Measurements from ENCODE around the gene IL1F10. TPM values are rescaled to one million over a fixed set of nuclear protein-coding genes. Genes with fewer than 3 reads are reported as not detected.

IL1F10 gene
- total and polyA plus RNA-seq, 10 of the 15 experiments (the other 5 are each of a cell fraction or from before 2014, with no cell fraction given), result not detected

DNA sequence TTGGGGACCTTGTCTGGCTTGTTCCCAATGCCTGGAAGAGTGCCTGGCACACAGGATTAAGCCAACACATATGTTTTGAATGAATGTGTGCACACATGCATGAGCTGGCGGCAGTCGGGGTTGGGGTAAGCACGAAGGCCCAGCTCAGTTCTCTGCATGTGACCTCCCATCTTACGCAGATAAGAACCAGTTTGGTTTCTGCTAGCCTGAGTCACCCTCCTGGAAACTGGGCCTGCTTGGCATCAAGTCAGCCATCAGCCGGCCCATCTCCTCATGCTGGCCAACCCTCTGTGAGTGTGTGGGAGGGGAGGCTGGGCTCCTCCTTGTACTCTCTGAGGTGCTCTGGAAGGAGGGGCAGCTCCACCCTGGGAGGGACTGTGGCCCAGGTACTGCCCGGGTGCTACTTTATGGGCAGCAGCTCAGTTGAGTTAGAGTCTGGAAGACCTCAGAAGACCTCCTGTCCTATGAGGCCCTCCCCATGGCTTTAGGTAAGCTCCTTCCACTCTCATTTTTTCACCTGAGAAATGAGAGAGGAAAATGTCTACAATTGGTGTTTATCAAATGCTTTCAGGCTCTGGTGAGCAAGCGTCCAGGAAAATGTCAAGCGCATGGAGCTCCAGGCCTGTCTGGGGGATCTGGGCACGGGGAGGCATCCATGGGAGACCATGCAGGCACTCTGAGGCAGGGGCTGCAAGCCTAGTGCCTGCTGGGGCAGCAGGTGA is 49.9 kb downstream of the IL1F10 start:
- Histone ChIP-seq H3K4me3 (no peak overlapping the region), H3K4me2 (ENCODE audit: control insufficient read depth, insufficient read depth) (no peak overlapping the region), H3K9me3 (replicated peaks; ENCODE audit: control insufficient read depth, insufficient read depth, low read length) (no peaks in the 10 kb centered on the region), H3K27me3 (replicated peaks in 1 of 2; ENCODE audit: control insufficient read depth in 2 of 2, insufficient read depth in 2 of 2, low read length in 1 of 2) (no peaks in the 10 kb centered on the region), H3K27ac (ENCODE audit: control insufficient read depth, insufficient read depth) (no peak overlapping the region), H3K9ac (ENCODE audit: control insufficient read depth, insufficient read depth, low read length) (no peak overlapping the region), H2AFZ (ENCODE audit: control insufficient read depth, low read depth, low read length) (no peak overlapping the region), H4K20me1 (ENCODE audit: control insufficient read depth, insufficient read depth) (no peaks in the 10 kb centered on the region), H3K4me1 (ENCODE audit: control insufficient read depth, insufficient read depth, low read length) (peaks cover 13% of the 10 kb centered on the region), H3K36me3 (ENCODE audit: control insufficient read depth in 2 of 2, insufficient read depth in 2 of 2, low read length in 1 of 2) (no peaks in the 10 kb centered on the region), H3K79me2 (ENCODE audit: control insufficient read depth, insufficient read depth, low read length) (no peaks in the 10 kb centered on the region)
- 95% methylated on average over 9 of the region's 9 CpGs for WGBS (ENCODE audit: insufficient coverage, insufficient replicate concordance, low lambda C conversion rate, missing lambda C conversion rate)
- ATAC-seq (no peak; the same call in 2 of the 3 replicates), DNase-seq (ENCODE audit: low read depth, low spot score) (no peak), FAIRE-seq (no peak)
- no peak for TF ChIP-seq TARDBP (IDR thresholded peaks at IDR 0.05; ENCODE audit: borderline replicate concordance)
- TF ChIP-seq NFYB (IDR thresholded peaks at IDR 0.05; ENCODE audit: insufficient read depth, low read depth, low read length), result no peak
- TF ChIP-seq POLR2A (IDR thresholded peaks at IDR 0.05; ENCODE audit: low read depth, low read length), result no peak
- CTCF ChIA-PET, result interaction anchor here (0.7 to 1.3 kb wide), 3 partner anchors 17 to 21 kb away, joined by 3 to 5 read pairs (median 4); no protein-coding TSS in a partner anchor
- RAD21 ChIA-PET (ENCODE audit: unreplicated experiment), result interaction anchor here (1.8 kb wide), 1 partner anchor 38 kb away, joined by 4 read pairs; no protein-coding TSS in a partner anchor
- in situ Hi-C loops (cut with MboI) (no loop called here), intact Hi-C loops (cut with micrococcal nuclease; ENCODE audit: unreplicated experiment) (no loop called here)
- SMC1A ChIA-PET (ENCODE audit: uncharacterized antibody, unreplicated experiment), result no interaction called here
- no TSS peak for BruUV-seq (replicated peaks)
- POLR2A ChIA-PET, result no interaction called here

DNA sequence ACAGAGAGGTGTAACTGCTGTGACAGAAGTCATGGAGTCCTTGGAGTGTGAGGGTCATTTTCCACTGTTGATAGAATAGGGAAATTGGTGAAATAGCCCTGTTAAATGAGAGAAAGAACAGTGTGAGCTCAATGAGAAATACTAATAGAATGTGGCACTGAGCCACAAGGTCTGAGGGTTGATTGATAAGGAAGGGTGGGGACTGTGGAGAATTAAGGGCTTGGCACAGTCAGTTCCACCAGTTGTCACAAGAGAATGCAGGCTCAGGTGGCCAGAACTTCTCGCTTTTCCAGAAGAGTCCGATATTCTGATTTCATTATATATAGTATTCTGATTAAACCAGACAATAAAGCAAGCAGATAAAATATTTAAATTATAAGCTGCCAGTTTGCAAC is 50.5 kb downstream of the IL1F10 start:
- no peak overlapping the region for H3K4me2 ChIP-seq (ENCODE audit: control insufficient read depth, insufficient read depth)
- intact Hi-C loops (cut with micrococcal nuclease; ENCODE audit: unreplicated experiment), result no loop called here

More for the DNA sequence above, 50.5 kb downstream of the IL1F10 start:
- Histone ChIP-seq H3K79me2 (ENCODE audit: control insufficient read depth, insufficient read depth, low read length) (no peaks in the 10 kb centered on the region), H3K27ac (ENCODE audit: control insufficient read depth, insufficient read depth) (no peak overlapping the region), H3K27me3 (replicated peaks in 1 of 2; ENCODE audit: control insufficient read depth in 2 of 2, insufficient read depth in 2 of 2, low read length in 1 of 2) (no peaks in the 10 kb centered on the region), H3K36me3 (ENCODE audit: control insufficient read depth in 2 of 2, insufficient read depth in 2 of 2, low read length in 1 of 2) (no peaks in the 10 kb centered on the region), H3K4me3 (no peak overlapping the region), H3K4me1 (ENCODE audit: control insufficient read depth, insufficient read depth, low read length) (peaks cover 13% of the 10 kb centered on the region), H3K9me3 (replicated peaks; ENCODE audit: control insufficient read depth, insufficient read depth, low read length) (no peaks in the 10 kb centered on the region), H4K20me1 (ENCODE audit: control insufficient read depth, insufficient read depth) (no peaks in the 10 kb centered on the region), H2AFZ (ENCODE audit: control insufficient read depth, low read depth, low read length) (no peak overlapping the region), H3K9ac (ENCODE audit: control insufficient read depth, insufficient read depth, low read length) (no peak overlapping the region)
- POLR2A ChIA-PET, result no interaction called here
- SMC1A ChIA-PET (ENCODE audit: uncharacterized antibody, unreplicated experiment), result no interaction called here
- FAIRE-seq (no peak), DNase-seq (ENCODE audit: low read depth, low spot score) (no peak), ATAC-seq (no peak)
- RAD21 ChIA-PET (ENCODE audit: unreplicated experiment), result interaction anchor here (1.8 kb wide), 1 partner anchor 38 kb away, joined by 4 read pairs; no protein-coding TSS in a partner anchor
- no TSS peak for BruUV-seq (replicated peaks)
- TF ChIP-seq POLR2A (IDR thresholded peaks at IDR 0.05; ENCODE audit: low read depth, low read length) (no peak), ASH2L (IDR thresholded peaks at IDR 0.05; ENCODE audit: borderline replicate concordance, low read depth) (no peak), STAT1 (conservative IDR thresholded peaks at IDR 0.05) (no peak)
- CTCF ChIA-PET, result interaction anchor here (1.2 to 1.3 kb wide), 2 partner anchors 17 to 20 kb away, joined by 4 to 5 read pairs; no protein-coding TSS in a partner anchor
- 100% methylated on average over 2 of the region's 2 CpGs for WGBS (ENCODE audit: insufficient coverage, insufficient replicate concordance, low lambda C conversion rate, missing lambda C conversion rate)
- in situ Hi-C loops (cut with MboI), result no loop called here
